ENCODE data around the gene BTBD10.
"Not testable (repeated sequence)": the region's sequence is repeated elsewhere in the genome, so short reads cannot be mapped to it uniquely, and the experiment has no call there.

BTBD10 gene

DNA sequence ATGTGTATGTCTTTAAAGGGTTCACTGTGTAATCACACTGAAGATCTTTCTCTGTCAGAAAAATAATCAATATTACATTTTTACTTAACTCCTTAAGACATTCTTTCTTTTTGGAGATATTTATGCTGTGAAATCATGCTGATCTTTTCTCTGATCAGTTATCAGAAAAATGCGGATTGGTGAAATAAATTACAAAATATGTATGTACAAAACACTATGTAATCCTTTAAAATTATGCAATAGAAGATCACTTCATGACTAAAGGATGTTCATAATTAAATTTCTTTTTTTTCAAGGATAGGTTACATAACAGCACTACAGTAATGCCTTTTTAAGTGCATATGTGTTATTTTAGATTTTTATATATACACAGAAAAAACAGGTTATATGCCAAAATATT lies 24.7 kb downstream of the BTBD10 start:
- DNase-seq: no peak

DNA sequence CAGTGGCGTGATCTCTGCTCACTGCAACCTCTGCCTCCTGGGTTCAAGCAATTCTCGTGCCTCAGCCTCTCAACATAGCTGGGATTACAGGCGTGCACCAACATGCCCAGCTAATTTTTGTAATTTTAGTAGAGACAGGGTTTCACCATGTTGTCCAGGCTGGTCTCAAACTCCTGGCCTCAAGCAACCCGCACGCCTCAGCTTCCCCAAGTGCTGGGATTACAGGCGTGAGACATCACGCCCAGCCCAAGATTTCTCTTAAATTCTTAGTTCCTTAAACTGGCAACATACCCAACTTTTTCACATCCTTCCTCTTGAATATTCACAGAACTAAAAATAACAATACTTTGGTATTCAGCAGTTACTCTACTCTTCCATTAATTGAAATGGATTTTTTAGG lies 26.2 kb downstream of the BTBD10 start:
- DNase-seq: not testable (repeated sequence)

DNA sequence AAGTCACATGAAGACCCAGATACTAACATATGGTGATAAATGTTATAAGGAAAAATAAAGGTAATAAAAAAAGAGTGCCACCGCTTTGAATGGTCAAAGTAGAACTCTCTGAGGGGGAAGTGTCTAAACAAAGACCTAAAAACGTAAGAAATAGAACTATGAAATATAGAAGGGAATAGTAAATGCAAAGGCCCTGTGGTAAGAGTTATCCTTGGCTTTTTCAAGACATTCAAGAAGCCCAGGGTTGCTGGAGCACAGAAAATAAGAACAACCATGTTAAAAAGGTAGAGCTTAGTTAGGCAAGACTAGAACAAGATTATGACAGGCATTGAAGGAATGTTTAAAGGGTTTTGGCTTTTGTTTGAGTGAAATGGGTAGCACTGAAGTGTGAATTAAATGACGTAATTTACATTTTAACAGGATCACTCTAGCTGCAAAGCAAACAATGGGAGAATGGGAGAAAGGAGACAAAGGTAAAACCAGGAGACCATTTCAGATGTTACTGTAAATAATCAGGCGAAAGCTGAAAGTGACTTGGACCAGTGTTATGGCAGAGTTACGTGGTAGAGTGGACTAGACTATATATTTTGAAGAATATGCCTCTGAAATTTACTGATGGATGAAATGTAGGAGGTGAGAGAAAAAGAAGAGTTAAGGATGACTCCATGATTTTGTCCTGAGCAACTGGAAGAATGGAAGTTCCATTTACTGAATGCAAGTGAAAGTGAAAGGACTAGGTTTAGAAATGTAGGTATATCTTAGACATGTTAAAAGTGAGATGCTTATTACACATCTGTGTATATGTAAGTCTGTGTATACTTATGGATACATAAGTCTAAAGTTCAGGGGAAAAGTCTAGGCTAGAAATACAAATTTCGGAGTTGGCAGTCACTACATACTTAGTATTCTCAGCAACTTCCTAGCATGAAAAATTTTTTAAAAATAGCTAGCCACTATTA lies 28.5 kb downstream of the BTBD10 start:
- no peak for DNase-seq

DNA sequence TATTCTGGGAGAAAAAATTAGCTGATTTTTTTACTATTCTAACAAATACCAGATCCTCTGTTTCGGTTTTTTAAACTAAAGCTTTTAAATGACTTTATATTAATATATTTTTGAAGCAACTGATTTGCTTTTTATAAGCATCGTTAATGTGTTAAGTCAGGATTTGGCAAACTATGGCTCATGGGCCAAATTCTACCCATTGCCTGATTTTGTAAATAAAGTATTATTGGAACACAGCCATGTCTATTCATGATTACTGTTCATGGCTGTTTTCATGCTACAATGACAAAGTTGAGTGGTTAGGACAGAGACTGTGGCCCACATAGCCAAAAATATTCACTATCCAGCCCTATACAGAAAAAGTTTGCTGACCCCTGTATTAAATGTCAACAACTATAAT lies 29.6 kb downstream of the BTBD10 start:
- DNase-seq: no peak

DNA sequence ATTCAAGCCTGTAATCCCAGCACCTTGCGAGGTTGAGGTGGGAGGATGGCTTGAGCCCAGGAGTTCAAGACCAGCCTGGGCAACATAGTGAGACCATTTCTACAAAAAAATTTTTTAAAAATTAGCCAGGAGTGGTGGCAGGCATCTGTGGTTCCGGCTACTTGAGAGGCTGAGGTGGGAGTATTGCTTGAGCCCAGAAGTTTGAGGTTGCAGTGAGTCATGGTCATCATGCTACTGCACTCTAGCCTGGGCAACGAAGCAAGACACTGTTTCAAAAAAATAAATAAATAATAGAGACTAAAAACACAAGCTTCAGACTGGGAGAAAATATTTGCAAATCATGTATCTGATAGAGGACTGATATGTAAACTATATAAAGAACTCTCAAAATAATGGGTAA lies 33.2 kb downstream of the BTBD10 start:
- no peak for DNase-seq

DNA sequence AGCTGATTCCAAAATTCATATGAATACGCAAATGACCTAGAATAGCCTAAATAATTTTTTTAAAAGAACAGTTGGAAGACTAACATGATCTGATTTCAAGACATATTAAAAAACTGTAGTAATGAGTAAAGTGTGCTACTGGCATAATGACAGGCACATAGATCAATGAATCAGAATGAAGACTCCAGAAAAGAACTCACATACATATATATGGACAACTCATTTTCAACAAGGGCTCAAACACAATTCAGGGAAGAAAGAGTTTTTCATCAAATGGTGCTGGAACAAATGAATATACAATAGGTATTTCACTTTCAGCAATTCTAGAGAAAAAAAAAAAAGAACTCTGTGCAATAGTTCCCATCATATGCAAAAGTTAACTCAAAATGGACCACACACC lies 33.7 kb downstream of the BTBD10 start:
- DNase-seq: no peak

DNA sequence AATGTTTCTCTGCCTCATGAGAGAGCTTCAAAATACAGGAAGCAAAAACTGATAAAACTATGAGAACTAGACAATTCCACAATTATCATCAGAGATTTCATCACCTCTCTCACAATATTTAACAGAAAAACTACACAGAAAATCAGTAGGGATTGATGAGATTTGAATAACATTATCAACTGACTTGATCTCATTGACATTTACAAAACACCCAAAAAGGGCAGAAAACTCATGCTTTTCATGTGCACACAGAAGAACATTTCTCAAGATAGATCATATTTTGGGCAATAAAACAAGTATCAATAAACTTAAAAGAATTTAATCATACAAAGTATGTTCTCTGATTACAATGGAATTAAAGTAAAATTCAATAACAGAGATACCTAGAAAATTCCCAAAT lies 35.6 kb downstream of the BTBD10 start:
- DNase-seq: no peak

DNA sequence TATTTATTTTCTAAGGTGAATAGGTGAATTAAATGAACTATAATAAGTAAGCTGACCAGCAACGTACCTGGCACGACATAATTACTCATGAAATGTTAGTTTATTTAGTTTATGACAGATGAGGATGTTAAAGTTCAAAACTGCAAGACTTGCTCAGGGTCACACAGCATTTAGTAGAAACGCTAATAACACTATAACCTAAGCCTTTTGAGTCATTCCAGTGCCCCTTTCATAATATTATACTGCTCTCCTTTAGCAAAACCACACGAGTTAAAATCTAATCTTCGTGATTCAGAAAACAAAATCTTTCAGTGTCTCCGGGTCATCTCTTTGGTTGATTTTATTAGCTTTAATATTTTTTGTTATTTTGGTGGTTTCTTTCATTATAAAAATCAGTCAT lies 39.6 kb downstream of the BTBD10 start:
- DNase-seq: no peak

DNA sequence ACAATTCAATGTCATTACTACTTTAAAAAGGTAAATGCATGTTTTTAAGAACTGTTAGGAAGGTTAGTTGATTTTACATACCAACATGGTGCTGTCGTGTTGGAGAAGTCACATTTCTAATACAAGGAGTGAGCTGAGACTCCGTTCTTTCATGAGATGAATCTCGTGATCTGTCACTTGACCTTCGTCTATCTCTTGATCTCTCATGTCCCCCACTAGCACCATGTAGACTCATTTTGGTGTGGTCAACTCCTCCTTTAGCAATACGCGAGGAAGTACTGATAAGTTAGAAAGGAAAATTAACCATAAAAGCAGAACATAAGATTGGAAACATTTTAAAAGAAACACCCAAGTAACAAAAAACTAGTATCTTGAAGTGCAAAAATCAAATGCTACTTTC lies 41.5 kb downstream of the BTBD10 start:
- DNase-seq: no peak

DNA sequence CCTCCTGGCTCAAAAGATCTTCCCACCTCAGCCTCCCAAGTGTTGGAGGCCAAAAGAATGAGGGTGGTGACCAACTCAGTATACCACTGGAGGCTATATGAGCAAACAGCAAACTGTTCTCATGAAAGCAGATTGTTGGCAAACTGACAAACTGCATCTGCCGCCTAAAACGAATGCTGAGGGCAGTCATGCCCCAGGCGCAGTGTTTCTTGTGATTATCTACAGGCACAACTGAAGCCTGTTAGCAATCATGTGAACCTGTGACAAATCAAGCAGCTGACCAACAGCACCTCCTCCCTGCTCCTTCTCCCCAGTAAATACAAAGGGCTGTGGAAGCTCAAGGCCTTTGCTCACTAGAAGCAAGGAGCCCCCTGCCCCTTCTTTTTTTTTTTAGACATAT lies 47.8 kb downstream of the BTBD10 start:
- no peak for DNase-seq

DNA sequence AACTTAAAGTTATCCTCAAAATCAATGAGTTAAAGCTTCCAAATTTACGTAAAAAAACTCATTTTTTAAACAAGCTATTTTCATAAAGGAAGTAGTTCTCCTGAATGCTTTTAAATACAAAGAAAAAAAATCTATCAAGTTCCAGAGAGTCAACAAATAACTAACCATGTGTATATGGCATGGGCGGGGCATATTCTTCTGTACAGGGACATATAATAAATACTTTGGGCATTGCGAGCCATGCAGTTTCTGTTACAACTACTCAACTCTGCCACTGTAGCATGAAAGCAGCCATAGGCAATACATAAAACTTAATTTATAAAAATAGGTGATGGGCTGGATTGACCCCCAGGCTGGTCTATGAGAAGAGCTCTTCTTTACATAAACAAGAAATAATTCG lies 57.8 kb downstream of the BTBD10 start:
- no peak for DNase-seq

DNA sequence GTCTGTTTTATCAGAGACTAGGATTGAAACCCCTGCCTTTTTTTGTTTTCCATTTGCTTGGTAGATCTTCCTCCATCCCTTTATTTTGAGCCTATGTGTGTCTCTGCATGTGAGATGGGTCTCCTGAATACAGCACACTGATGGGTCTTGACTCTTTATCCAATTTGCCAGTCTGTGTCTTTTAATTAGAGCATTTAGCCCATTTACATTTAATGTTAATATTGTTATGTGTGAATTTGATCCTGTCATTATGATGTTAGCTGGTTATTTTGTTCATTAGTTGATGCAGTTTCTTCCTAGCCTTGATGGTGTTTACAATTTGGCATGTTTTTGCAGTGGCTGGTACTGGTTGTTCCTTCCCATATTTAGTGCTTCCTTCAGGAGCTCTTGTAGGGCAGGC lies 64.7 kb downstream of the BTBD10 start:
- DNase-seq: not testable (repeated sequence)

DNA sequence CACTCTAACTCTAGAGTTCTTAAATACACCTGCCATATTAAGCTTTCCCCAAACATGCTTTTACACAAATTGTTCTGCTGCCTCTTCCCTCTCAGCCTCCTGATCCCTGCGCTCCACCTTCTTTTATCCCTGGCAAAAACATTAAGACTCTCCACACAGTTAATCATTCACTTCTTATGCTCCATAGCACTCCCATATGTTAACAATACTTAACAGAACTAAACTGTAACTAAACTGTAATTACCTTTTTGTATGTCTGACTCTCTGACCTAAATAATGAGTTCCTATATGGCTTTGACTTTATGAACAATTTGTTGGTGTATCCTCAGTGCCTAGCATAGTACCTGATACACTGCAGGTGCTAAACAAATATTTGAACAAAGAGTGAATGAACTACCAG lies 71.8 kb downstream of the BTBD10 start:
- no peak for DNase-seq

DNA sequence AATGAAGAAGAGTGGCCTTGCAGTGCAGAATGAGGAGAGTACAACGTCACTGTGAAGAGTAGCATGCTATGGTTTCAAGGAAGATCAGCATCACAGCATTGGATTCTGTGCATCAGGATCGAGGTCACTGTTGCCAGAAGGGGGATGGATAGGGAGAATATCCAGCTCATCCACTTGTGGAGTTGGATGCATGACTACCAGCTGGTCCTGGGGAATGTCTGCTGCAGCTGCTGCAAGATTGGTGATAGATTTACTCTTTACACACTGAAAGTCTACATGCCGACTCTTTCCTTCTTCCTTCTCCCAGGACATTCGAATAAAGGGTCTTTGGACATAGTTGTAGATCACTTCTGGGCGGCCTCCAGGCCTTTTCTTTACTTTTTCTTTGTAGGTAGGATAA lies 74.3 kb downstream of the BTBD10 start:
- DNase-seq: no peak

DNA sequence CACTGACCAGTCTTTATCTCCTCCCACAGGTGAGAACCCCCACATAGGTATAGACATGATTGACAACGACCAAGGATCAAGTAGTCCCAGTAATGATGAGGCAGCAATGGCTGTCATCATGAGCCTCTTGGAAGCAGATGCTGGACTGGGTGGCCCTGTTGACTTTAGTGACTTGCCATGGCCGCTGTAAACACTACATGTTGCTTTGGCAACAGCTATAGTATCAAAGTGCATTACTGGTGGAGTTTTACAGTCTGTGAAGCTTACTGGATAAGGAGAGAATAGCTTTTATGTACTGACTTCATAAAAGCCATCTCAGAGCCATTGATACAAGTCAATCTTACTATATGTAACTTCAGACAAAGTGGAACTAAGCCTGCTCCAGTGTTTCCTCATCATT lies 76.5 kb downstream of the BTBD10 start:
- DNase-seq: no peak

DNA sequence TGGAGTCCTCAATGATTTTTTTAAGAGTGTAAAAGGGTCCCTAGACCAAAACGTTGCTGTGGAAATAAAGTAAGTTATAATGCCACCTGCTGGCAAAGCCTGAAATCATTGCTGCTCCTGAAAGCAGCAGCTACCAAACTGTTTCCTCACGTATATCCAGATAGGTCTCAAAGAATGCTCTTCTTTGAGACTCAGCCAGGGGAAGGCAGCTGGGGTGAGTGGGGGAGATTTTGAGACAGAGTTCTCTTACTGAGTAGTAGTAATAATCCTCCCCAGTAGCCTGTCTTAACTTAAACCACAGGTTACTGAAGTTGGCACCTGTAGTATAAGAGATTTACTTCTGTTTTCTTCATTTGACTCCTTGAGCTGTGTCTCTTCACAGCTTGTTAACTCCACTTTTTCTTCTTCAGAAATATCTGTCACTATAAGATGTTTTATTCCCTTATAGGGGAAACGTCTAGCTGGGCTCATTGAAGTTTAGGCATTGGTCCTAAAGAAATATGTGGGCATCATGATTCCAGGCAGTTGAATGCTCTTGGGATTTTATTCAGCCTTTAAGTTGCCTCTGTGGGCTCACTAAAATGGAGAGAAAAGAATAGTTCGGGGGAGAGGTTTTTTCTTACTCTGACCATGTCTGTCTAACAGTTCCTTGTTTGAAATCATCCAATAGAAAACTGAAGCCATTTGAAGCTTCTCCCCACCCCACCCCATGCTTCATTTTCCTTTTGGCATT lies 77.9 kb downstream of the BTBD10 start:
- DNase-seq: no peak

DNA sequence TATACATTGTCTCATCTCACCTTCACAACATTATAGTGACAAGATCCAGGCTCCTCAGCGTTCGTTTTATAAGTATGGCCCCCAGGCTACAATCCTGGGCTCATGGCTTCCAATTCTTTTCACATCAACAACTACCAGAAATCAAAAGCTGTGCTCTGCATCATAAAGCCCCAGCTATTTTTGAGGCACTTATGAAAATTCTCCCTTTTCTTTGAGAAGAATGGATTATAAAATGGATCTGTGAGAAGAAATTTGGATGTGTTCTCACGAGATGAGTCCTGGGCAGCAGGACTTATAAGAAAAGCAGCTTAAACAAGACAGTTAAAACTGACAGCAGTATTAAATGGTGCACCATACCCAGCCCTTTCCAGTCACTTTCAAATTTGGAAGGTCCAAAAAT lies 80.3 kb downstream of the BTBD10 start:
- DNase-seq: no peak

DNA sequence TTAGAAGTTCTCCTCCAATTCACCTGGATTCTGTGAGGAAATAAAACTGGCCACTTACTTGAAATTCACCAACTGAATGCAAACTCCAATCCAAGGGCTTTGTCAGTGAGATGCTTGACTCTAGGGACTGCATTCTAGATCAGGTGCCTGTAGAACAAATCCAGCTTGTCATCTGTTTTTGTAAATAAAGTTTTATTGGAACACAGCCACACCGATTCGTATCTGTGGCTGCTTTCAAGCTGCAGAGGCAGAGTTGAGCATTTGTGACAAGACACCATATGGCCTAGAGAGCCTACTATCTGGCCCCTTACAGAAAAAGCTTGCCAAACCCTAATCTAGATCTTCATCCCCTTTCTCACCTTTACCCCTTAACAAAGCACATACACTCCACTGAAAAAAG lies 82.3 kb downstream of the BTBD10 start:
- no peak for DNase-seq

DNA sequence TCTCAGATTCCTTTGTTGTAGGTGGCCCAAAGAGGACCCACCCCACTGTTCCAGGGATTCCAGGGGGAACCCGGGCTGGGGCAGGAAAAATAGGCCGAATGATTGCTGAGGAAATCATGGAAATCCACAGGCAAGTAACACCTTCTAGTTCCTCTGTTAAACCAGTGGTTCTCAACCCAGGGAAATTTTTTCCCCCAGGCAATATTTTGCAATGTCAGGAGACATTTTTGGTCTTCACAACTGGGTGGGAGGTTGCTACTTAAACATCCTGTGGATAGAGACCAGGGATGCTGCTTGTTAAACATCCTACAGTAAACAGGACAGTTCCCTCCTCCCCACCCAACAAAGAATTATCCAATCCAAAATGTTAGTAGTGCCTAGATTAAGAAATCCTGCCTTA lies 84.7 kb downstream of the BTBD10 start:
- DNase-seq: no peak

DNA sequence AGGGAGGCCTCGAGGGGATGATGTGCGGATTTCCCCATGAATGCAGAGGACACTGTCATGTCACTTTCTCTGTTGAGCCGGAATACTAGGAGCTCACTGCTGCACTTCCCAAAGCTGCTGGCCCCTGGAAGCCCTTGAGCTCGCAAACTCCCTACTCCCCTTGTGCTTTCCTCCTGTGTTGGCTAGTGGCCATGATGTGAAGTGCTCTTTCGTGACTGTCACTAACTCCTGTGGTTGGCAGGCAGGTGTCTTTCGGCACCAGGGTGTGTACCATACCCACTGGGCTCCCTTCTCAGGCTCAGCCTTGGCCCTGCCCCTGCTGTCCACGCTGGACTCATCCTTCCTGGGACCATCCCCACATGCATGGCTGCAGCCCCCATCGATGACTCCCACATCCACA lies 86.2 kb downstream of the BTBD10 start:
- DNase-seq: no peak

DNA sequence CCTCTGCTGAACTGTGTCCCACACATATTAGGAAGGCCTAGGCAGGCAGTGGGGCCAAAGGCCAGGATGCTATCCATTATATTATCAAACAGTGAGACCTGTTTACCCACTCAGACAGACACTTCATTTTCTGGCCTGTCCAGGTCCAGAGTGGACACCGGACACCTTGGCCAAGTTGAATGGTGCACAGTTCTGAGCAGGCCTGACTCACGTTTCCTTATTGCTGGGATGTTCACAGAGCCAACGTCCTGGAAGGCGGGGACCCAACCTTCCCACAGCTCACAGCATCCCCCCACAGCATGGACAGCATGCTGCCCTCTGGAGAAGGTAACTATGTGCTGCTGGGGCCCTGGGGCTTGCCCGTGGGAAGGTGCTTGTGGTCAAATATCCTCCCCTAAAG lies 86.6 kb downstream of the BTBD10 start:
- DNase-seq: no peak

DNA sequence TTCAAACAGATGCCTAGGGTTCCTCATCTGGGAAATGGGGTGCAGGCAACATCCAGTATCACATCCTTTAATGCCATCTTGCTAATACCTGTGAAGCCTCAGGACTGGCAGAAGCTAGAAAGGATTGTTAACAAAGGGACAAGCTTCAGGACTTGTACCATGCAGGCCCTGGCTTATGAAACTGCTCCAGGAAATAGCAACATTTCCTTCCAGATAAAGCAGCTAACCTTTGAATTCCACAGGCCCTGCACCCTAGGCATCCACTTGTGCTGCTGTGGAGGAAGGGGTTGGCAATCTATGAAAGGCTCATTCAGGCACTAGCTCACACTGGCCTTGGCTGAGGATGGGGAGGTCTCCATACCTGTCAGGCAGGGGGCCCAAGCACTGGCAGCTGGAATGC lies 87.2 kb downstream of the BTBD10 start:
- DNase-seq: no peak

DNA sequence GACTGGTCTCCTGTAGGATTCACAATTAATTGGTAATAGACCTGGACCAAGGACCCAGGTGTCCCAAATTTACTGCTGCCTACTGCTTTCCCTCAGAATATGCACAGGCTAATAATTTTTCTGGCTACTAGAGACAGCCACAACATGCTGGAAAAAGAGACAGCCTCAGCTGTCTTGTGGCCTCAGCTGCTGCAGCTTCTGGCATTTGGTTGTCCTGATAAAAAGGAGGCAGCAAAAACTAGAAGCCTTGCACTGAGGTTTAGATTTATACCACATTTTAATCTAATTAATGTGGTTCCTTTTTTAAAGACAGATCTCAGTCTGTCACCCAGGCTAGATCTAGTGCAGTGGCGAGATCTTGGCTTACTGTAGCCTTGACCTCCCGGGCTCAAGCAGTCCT lies 89.8 kb downstream of the BTBD10 start:
- no peak for DNase-seq

DNA sequence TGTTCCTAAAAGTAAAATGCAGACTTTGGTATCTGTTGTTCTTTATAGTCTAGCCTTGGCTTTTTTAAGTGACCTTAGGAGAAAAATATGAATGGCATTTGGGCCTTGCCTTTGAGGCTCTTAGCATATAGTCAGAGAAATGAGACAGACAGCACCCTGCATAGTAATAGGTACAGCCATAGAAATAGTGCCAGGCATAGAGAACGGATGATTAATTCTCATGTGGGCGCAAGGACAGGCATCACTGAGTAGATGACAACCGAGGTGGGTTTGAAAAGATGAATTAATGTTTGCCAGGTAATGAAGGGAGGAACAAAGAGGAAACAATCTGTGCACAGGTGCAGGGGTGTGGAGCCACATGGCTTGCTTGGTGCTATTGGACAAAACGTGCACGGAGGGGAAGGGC lies 95.0 kb downstream of the BTBD10 start:
- DNase-seq: no peak

Measured in activated CD8-positive, alpha-beta memory T cell treated with anti-CD3 and anti-CD28 coated beads for 24 hours (primary cell).